DMS114 treated with DMSO at 0.1 percent for 48 hours (cell line): ENCODE results near the gene BDKRB2.

ENCODE experiments used
- DNase-seq: peaks from one replicate; lab custom pipeline; 2025; ENCODE audit not compliant: unreplicated experiment; lab: John Stamatoyannopoulos, UW

Gene BDKRB2

GRCh38 chr14:96268431-96269358 lies 64.1 kb downstream of the BDKRB2 start:
- DNase-seq: no peak

GRCh38 chr14:96269359-96269710 lies 64.7 kb downstream of the BDKRB2 start:
- DNase-seq: no peak

GRCh38 chr14:96270565-96271420 lies 66.2 kb downstream of the BDKRB2 start:
- no peak for DNase-seq

GRCh38 chr14:96271421-96271762 lies 66.8 kb downstream of the BDKRB2 start:
- DNase-seq: no peak

- no peak for DNase-seq
Observed at GRCh38 chr14:96272777-96273473, 68.3 kb downstream of the BDKRB2 start.

- no peak for DNase-seq
Observed at GRCh38 chr14:96273629-96274028, 69.0 kb downstream of the BDKRB2 start.

- DNase-seq: no peak
Observed at GRCh38 chr14:96274122-96274521, 69.5 kb downstream of the BDKRB2 start.

- DNase-seq: no peak
Observed at GRCh38 chr14:96274543-96274942, 69.9 kb downstream of the BDKRB2 start.

GRCh38 chr14:96275177-96276112 lies 70.8 kb downstream of the BDKRB2 start:
- DNase-seq: peak; percentile 32

- no peak for DNase-seq
Observed at GRCh38 chr14:96277890-96278289, 73.3 kb downstream of the BDKRB2 start.

- DNase-seq: no peak
Observed at GRCh38 chr14:96279564-96279963, 74.9 kb downstream of the BDKRB2 start.

- no peak for DNase-seq
Observed at GRCh38 chr14:96280104-96280503, 75.5 kb downstream of the BDKRB2 start.

GRCh38 chr14:96281486-96281885 lies 76.8 kb downstream of the BDKRB2 start:
- no peak for DNase-seq

- DNase-seq: no peak
Observed at GRCh38 chr14:96284008-96284407, 79.4 kb downstream of the BDKRB2 start.

- DNase-seq: no peak
Observed at GRCh38 chr14:96284430-96284829, 79.8 kb downstream of the BDKRB2 start.

GRCh38 chr14:96285667-96286066 lies 81.0 kb downstream of the BDKRB2 start:
- no peak for DNase-seq

GRCh38 chr14:96286251-96286650 lies 81.6 kb downstream of the BDKRB2 start:
- DNase-seq: no peak

- DNase-seq: no peak
Observed at GRCh38 chr14:96287856-96288255, 83.2 kb downstream of the BDKRB2 start.
